ENCODE measurements around the gene CXCL17.

Gene CXCL17

GRCh38 chr19:42423462-42424344 is 19.0 kb downstream of the CXCL17 start:
- peak; percentile 58 for DNase-seq

DNA sequence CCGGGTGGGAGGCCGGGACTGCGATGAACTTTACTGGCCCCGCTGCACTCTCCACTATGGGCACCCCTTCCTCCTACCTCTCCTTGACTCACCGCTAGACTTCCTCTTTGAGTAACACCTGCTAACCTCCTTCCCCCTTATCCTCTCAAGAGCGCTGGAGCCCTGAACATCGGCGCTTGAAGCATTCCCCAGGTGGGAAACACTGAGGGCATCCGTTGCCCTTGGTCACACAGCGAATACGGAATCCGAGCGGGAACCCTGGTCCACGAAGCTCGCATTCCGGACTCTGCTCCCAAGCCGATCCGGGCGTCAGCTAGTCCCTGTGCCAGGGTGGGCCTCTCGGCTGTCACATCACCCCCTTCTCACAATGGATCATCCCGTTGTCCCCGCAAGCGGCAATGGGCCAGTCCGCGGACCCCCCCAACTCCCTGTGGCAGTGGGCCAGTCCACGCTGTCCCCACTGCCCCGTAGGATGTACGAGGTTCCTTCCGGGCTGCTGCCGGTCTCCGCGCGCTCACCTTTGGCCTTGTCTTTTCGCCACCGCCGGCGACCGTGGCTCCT is 19.8 kb downstream of the CXCL17 start:
- DNase-seq = no peak

- DNase-seq = no peak
Observed at GRCh38 chr19:42422092-42422900, 20.4 kb downstream of the CXCL17 start.

DNA sequence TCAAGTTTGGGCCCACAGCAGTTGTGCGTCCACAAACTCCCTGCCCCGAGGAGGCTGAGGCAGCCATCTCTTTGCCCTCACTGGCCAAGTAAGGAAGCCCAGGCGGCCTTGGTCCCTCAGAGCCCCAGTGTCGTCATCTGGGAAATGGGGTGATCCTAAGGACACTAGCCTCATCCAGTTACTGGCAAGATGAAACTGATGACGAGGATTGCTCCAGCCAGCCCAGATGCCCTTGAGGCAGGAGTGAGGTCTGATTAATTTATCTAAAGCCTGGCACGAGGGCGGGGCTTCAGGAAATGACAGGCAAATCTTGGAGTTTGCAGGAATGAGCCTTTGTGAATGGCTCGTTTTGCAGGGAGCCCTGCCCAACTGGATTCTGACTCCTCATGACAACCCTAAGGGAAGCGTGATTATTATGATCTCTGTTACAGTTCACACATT is 21.1 kb downstream of the CXCL17 start:
- DNase-seq = no peak

DNA sequence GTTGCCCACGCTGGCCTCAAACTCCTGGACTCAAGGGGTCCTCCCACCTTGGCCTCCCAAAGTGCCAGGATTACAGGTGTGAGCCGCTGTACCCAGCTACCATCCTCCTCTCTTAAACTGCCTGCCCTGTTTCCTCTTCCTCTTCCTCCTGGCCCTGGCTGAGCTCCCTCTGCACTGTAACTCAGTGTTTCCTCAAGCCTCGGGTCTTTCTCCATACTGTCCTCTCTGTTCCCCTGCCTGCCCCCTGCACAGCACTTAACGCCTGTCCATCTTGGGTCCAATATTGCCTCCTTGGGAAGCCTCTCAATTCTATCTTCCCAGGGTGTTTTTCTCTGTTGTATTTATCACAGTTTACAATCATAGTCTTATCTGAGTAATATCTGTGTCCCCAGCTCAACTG is 21.6 kb downstream of the CXCL17 start:
- DNase-seq = no peak

GRCh38 chr19:42420055-42420544 is 22.6 kb downstream of the CXCL17 start:
- no peak for DNase-seq

- no peak for DNase-seq
Observed at GRCh38 chr19:42419309-42419708, 23.4 kb downstream of the CXCL17 start.

DNA sequence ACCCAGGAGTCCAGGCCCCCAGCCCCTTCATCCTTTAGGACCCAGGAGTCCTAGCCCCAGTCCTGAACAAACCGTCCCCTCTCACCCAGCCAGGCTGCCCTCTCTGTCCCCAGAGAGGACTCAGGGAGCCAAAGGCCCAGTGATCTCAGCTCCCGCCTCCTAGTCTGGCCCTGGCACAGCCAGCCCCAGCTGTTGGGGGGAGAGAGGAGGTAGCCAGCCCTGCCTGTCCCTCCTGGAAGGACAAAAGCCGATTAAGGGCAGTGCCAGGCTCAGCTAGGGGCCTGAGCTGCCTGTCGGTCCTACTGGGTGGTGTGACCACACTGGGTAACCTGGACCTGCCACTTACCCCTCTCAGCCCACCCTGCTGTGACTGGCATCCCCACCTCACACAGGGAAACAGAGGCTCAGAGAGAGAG is 30.1 kb downstream of the CXCL17 start:
- no peak for DNase-seq

DNA sequence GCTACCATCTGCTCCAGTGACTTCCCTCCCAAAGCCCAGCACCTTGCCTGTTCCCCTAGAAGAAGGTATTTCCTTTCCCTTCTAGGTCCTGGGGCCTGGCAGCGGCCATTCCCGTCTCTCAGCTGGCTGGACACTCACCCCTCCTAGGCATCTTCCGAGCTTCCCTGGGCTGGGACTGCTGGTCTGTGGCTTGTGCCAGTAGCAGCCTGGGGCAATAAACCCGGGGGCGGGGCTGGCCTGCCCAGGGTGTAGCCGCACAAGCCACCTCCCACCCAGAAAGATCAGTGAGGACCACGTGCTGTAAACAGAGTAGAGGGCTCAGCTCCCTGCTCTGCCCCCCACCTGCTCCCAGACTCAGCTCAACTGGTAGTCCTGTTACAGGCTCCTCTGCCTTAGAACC is 30.5 kb downstream of the CXCL17 start:
- DNase-seq = no peak

- DNase-seq = no peak
Observed at GRCh38 chr19:42411581-42412178, 31.1 kb downstream of the CXCL17 start.

GRCh38 chr19:42410371-42410770 is 32.4 kb downstream of the CXCL17 start:
- DNase-seq = no peak

- no peak for DNase-seq
Observed at GRCh38 chr19:42409477-42409876, 33.3 kb downstream of the CXCL17 start.

GRCh38 chr19:42407816-42408175 is 35.0 kb downstream of the CXCL17 start:
- no peak for DNase-seq

GRCh38 chr19:42407085-42407815 is 35.5 kb downstream of the CXCL17 start:
- no peak for DNase-seq

DNA sequence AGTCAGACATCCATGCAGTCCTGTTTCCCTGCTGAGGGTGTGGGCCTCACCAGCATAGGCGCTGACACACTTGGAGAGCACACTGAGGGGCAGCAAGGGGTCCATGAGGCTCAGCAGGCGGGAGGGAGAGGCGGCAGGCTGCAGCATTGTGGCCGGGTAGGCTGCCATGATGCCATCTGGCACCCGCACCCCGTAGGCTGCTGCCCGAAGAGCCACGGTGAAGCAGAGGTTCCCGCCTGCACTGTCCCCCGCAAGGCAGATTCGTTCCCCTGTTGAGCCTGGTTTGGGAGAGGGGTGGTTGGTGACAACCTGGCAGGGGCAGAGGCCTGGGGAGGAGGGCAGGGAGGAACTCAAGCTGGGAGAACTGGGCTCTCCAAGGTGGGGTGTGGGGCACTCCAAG is 36.6 kb downstream of the CXCL17 start:
- no peak for DNase-seq

DNA sequence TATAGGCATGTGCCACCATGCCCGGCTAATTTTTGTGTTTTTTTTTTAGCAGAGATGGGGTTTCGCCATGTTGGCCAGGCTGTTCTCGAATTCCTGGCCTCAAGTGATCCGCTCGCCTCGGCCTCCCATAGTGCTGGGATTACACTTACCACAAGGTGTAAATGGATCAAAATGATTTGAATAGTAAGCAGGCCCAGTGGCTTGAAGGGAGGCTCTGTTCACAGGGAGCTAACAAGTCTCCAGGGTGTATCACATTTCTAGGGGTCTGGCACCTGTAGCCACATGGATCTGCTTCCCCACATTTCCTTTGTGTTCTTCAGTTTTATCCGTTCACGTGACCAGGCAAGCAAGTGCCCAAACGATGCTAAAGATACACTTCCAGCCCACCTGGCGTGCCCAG is 39.2 kb downstream of the CXCL17 start:
- no peak for DNase-seq

DNA sequence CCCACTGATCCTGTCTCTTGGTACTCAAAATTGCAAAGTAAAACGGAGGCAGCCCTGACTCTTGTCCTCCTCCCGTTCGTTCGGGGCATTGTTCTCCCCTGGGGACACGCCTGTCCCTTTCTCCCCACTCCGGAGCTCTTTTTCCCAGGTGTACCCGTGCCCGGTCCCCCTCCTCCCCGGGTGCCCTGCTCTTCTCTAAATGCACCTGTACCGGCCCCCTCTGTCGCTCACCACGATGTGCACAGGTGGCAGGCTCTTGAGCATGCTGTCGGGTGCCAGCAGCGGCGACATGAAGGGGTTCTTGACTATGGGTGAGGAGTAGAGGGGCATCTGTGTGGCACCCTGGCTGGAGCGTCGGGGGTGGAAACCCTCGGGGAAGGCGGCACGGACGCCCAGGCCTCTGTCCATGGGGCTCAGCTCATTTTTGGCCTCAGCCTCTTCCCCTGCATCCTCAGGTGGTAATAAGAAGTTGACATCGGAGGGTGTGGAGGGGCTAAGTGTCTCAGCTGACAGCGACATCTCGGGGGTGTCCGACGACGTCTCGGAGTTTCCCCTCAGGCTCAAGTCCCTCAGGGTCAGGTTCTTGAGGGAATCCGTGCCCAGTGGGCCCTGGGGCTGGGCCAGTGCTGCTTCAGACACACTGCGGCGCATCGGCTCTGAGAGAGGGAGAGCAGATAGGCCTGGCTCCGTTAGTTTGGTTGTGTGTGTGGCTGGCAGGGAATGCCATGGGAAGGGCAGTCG is 40.2 kb downstream of the CXCL17 start:
- DNase-seq = no peak

DNA sequence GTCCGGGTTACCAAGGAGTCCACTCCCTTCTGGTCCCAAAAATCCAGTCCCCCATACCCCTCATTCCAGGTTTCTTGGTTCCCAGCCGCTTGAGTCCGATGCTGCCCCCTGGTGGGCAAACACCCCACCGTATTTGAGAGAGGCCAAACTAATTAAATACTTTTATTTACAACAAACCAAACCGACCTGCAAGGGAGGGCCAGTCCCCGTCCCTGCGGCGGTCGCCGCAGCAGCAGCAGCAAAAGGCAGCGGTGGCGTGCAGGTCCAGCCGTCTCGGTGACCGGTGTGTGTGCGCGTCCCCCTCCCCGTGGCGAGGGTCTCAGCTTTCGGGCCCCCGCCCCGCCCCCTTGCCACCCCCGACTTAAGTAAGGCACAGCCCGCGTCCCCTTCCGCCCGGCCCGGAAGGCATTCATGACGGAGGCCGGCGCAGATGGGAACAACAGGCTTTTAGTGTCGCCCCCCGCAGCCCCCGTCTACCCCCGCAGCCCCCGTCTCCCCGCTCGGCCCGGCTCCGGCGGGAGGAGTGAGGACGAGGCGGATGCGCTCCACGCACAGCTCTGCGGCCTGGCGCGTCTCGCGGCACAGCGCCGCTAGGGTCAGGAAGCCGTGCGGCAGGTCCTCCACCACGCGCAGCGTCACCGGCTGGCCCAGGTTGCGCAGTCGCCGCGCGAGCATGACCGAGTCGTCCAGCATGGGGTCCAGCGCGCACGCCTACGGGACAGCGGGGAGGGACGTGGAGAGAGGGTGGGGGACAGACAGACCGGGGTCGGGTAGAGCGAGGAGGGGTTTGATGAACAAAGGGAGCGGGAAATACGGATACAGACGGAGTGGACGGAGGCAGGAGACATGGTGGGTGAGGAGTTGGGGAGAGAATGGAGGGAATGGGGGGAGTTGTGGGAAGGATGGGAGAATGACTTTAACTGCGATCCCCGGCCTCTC is 41.1 kb downstream of the CXCL17 start:
- no peak for DNase-seq

GRCh38 chr19:42400404-42400803 is 42.3 kb downstream of the CXCL17 start:
- no peak for DNase-seq

All from NCI-H1048 (cell line).